H9 (cell line): Measurements from ENCODE around the gene MCRIP2. TPM values are rescaled to one million over a fixed set of nuclear protein-coding genes. Genes with fewer than 3 reads are reported as not detected.

Experiments used
- DNase-seq: peaks from one replicate; pipeline ENCODE4 v3.0.0-alpha.2; 2017
- H2AFZ ChIP-seq: one replicate; pipeline ENCODE4 v1.6.1; 2013; ENCODE audit warnings: mild to moderate bottlenecking, low read length, control low read depth, moderate library complexity
- H2AK5ac ChIP-seq: 2 replicates; pipeline ENCODE4 v1.6.1; 2013; ENCODE audit warnings: low read length, control low read depth, mixed read lengths; ENCODE audit not compliant: insufficient read length
- H2BK120ac ChIP-seq: one replicate; pipeline ENCODE4 v1.6.1; 2013; ENCODE audit warnings: low read depth, mild to moderate bottlenecking, low read length, control low read depth, inconsistent platforms; ENCODE audit not compliant: poor library complexity, severe bottlenecking
- H2BK12ac ChIP-seq: 2 replicates; pipeline ENCODE4 v1.6.1; 2013; ENCODE audit warnings: low read length, control low read depth, mixed read lengths, low read depth; ENCODE audit not compliant: insufficient read length
- H2BK15ac ChIP-seq: 2 replicates; pipeline ENCODE4 v1.6.1; 2013; ENCODE audit warnings: low read depth, low read length, control low read depth
- H2BK20ac ChIP-seq: one replicate; pipeline ENCODE4 v1.6.1; 2013; ENCODE audit warnings: low read depth, mild to moderate bottlenecking, low read length, control low read depth, inconsistent platforms; ENCODE audit not compliant: poor library complexity, severe bottlenecking
- H2BK5ac ChIP-seq: 2 replicates; pipeline ENCODE4 v1.6.1; 2013; ENCODE audit warnings: low read length, control low read depth, mixed read lengths; ENCODE audit not compliant: insufficient read length
- H3K14ac ChIP-seq: 2 replicates; pipeline ENCODE4 v1.6.1; 2013; ENCODE audit warnings: low read length, control low read depth; ENCODE audit not compliant: insufficient read depth
- H3K18ac ChIP-seq: 2 replicates; pipeline ENCODE4 v1.6.1; 2013; ENCODE audit warnings: low read depth, mild to moderate bottlenecking, mixed read lengths, low read length, control low read depth; ENCODE audit not compliant: insufficient read length
- H3K23ac ChIP-seq: 2 replicates; pipeline ENCODE4 v1.6.1; 2013; ENCODE audit warnings: low read length, control low read depth, mixed read lengths, low read depth; ENCODE audit not compliant: insufficient read length
- H3K23me2 ChIP-seq: 2 replicates; pipeline ENCODE4 v1.6.1; 2013; ENCODE audit warnings: low read depth, mild to moderate bottlenecking, mixed read lengths, low read length, control low read depth; ENCODE audit not compliant: insufficient read length, poor library complexity, severe bottlenecking
- H3K27ac ChIP-seq: 2 replicates; pipeline ENCODE4 v1.5.1; 2013; ENCODE audit warnings: low read length, control low read depth, mixed read lengths, low read depth; ENCODE audit not compliant: insufficient read length
- H3K27me3 ChIP-seq: 2 replicates; pipeline ENCODE4 v1.6.1; 2013; ENCODE audit warnings: low read length, control low read depth, inconsistent platforms; ENCODE audit not compliant: insufficient read depth
- H3K4ac ChIP-seq: 2 replicates; pipeline ENCODE4 v1.6.1; 2013; ENCODE audit warnings: low read depth, mild to moderate bottlenecking, control low read depth, inconsistent platforms, low read length, moderate library complexity
- H3K4me1 ChIP-seq: 2 replicates; pipeline ENCODE4 v1.6.1; 2013; ENCODE audit warnings: low read length, control low read depth, inconsistent platforms; ENCODE audit not compliant: insufficient read depth
- H3K4me2 ChIP-seq: 2 replicates; pipeline ENCODE4 v1.6.1; 2013; ENCODE audit warnings: low read length, control low read depth, mixed read lengths; ENCODE audit not compliant: insufficient read length, insufficient read depth
- H3K56ac ChIP-seq: 2 replicates; pipeline ENCODE4 v1.6.1; 2013; ENCODE audit warnings: low read depth, mild to moderate bottlenecking, mixed read lengths, low read length, control low read depth; ENCODE audit not compliant: insufficient read length
- H3K79me1 ChIP-seq: 2 replicates; pipeline ENCODE4 v1.6.1; 2013; ENCODE audit warnings: low read depth, mild to moderate bottlenecking, moderate library complexity, low read length, control low read depth, inconsistent platforms; ENCODE audit not compliant: insufficient read depth, poor library complexity, severe bottlenecking
- H3K79me2 ChIP-seq: 2 replicates; pipeline ENCODE4 v1.6.1; 2013; ENCODE audit warnings: low read length, control low read depth, inconsistent platforms; ENCODE audit not compliant: insufficient read depth
- H3K9ac ChIP-seq: 2 replicates; pipeline ENCODE4 v1.6.1; 2013; ENCODE audit warnings: low read length, control low read depth, mixed read lengths; ENCODE audit not compliant: insufficient read length; ENCODE audit errors: extremely low read depth
- H3K9me3 ChIP-seq: one replicate; pipeline ENCODE4 v1.6.1; 2013; ENCODE audit warnings: low read depth, low read length, inconsistent platforms; ENCODE audit not compliant: control insufficient read depth
- H3T11ph ChIP-seq: one replicate; pipeline ENCODE4 v1.6.1; 2013; ENCODE audit warnings: mild to moderate bottlenecking, low read length, control low read depth, inconsistent platforms
- H4K20me1 ChIP-seq: one replicate; pipeline ENCODE4 v1.6.1; 2013; ENCODE audit not compliant: control insufficient read depth, insufficient read length, insufficient read depth
- H4K5ac ChIP-seq: 2 replicates; pipeline ENCODE4 v1.6.1; 2013; ENCODE audit warnings: low read depth, mild to moderate bottlenecking, mixed read lengths, low read length, control low read depth; ENCODE audit not compliant: insufficient read length
- H4K8ac ChIP-seq: replicated peaks from 2 replicates; pipeline ENCODE4 v1.6.1; 2013; ENCODE audit warnings: low read length, control low read depth, mixed read lengths, low read depth; ENCODE audit not compliant: insufficient read length
- H4K91ac ChIP-seq: 2 replicates; pipeline ENCODE4 v1.6.1; 2013; ENCODE audit warnings: low read depth, mild to moderate bottlenecking, moderate library complexity, mixed read lengths, low read length, control low read depth; ENCODE audit not compliant: insufficient read length
- H3K27ac Mint-ChIP-seq, 3 experiments: 2 replicates in 2 of 3; 3 replicates in 1 of 3; pipeline ENCODE4 v1.8.0; 2020 to 2021; ENCODE audit warnings: mixed read lengths in 3 of 3, mild to moderate bottlenecking in 1 of 3, moderate library complexity in 1 of 3
- H3K27me3 Mint-ChIP-seq: 2 replicates; pipeline ENCODE4 v1.8.0; 2021; ENCODE audit warnings: low read depth, mild to moderate bottlenecking, moderate library complexity, mixed read lengths
- H3K36me3 Mint-ChIP-seq, 3 experiments: 2 replicates in 2 of 3; 3 replicates in 1 of 3; pipeline ENCODE4 v1.8.0; 2020 to 2021; ENCODE audit warnings: low read depth in 3 of 3, mixed read lengths in 3 of 3; ENCODE audit not compliant: insufficient read depth in 1 of 3
- H3K4me1 Mint-ChIP-seq, 2 experiments: 2 replicates each; pipeline ENCODE4 v1.8.0; 2020; ENCODE audit warnings: mixed read lengths in 2 of 2
- H3K4me3 Mint-ChIP-seq, 2 experiments: 2 replicates in 1 of 2; 3 replicates in 1 of 2; pipeline ENCODE4 v1.8.0; 2020 to 2021; ENCODE audit warnings: mild to moderate bottlenecking in 2 of 2, mixed read lengths in 2 of 2, moderate library complexity in 1 of 2
- H3K9me3 Mint-ChIP-seq, 2 experiments: 2 replicates in 1 of 2; 3 replicates in 1 of 2; pipeline ENCODE4 v1.8.0; 2020; ENCODE audit warnings: mild to moderate bottlenecking in 2 of 2, mixed read lengths in 2 of 2, moderate library complexity in 1 of 2
- CTCF ChIP-seq: fragments of 200-600 bp; sonication (generic); conservative IDR thresholded peaks from 3 replicates; pipeline ENCODE4 v1.8.0; 2021; ENCODE audit warnings: antibody characterized with exemption, mild to moderate bottlenecking
- WGBS: extraction: QIAGEN DNeasy Blood & Tissue Kit; methylation state at CpG from one replicate; pipeline ENCODE4 v1.1.7; 2013; ENCODE audit warnings: missing lambda C conversion rate, low lambda C conversion rate, mixed read lengths; ENCODE audit not compliant: insufficient read length; ENCODE audit errors: extremely low coverage; 5-methylcytosine and 5-hydroxymethylcytosine counted together
- total RNA-seq: library from RNA; stranded (reverse); gene quantifications from 2 replicates; pipeline ENCODE4 v1.2.1, GENCODE V29; 2021

The MCRIP2 gene
- total RNA-seq, 1 experiment from 2014 or later: 52.5 TPM

GRCh38 chr16:593807-594206 lies 47.8 kb upstream of the MCRIP2 start:
- Mint-ChIP-seq H3K27ac (peak overlapping the region in 1 of 3 experiments; percentile 20; a peak in 2 of 7 replicates), H3K4me3 (peak overlapping the region in 1 of 2 experiments; percentile 63; a peak in 2 of 5 replicates), H3K27me3 (peaks cover 26% of the 10 kb centered on the region), H3K36me3 (peaks cover 7 to 19% (median 18%) of the 10 kb centered on the region in 3 experiments; a peak in 6 of 7 replicates), H3K4me1 (peaks cover 10% of the 10 kb centered on the region in 2 experiments), H3K9me3 (peaks cover 0 to 3% of the 10 kb centered on the region in 2 experiments; a peak in 1 of 5 replicates)
- TF ChIP-seq CTCF: no peak
- Histone ChIP-seq H3K4me2 (no peak overlapping the region), H3K79me2 (no peaks in the 10 kb centered on the region; the same call in 1 of the 2 replicates), H2BK5ac (no peak overlapping the region), H3K4me1 (no peaks in the 10 kb centered on the region), H3K18ac (no peak overlapping the region), H4K8ac (no peak overlapping the region), H3K56ac (no peak overlapping the region), H2BK20ac (no peak overlapping the region), H3K4ac (no peak overlapping the region), H3K9me3 (no peaks in the 10 kb centered on the region), H2AK5ac (no peak overlapping the region), H3K27ac (no peak overlapping the region), H4K20me1 (no peaks in the 10 kb centered on the region), H4K91ac (no peak overlapping the region), H3K14ac (no peak overlapping the region), H2AFZ (no peak overlapping the region), H2BK15ac (no peak overlapping the region), H2BK120ac (no peak overlapping the region), H3K23me2 (no peaks in the 10 kb centered on the region), H2BK12ac (no peak overlapping the region), H4K5ac (no peak overlapping the region), H3T11ph (no peak overlapping the region), H3K23ac (no peak overlapping the region), H3K9ac (no peak overlapping the region), H3K79me1 (peaks cover 3% of the 10 kb centered on the region), H3K27me3 (no peaks in the 10 kb centered on the region; the same call in 1 of the 2 replicates)
- no CpG with 5 or more reads among the region's 16 CpGs for WGBS
- DNase-seq: no peak
